Adrenal gland (tissue), 5 donors: ENCODE measurements around the gene TRMT1.

Experiments
- POLR2A ChIP-seq, 2 donors: fragments of 450-650 bp; IDR thresholded peaks; one replicate each; pipeline ENCODE4 v1.6.1; 2017; ENCODE audit warnings: antibody characterized with exemption in 2 of 2, mild to moderate bottlenecking in 2 of 2, moderate library complexity in 1 of 2
- TF ChIP-seq, protein P1 (sequence below), 6 experiments: fragments of 450-650 bp in 4 of 6; fragments of 200-600 bp in 2 of 6; sonication (generic) in 1 of 6; IDR thresholded peaks; 1 replicate in 5 of 6; 2 replicates in 1 of 6; pipeline versions ENCODE4 v1.5.1 to v1.8.0; 2016 to 2021; ENCODE audit warnings: antibody characterized with exemption in 6 of 6, mild to moderate bottlenecking in 2 of 6, moderate library complexity in 1 of 6
- donor health status: DM: no; HTN: no; CAD: no.

DNA sequence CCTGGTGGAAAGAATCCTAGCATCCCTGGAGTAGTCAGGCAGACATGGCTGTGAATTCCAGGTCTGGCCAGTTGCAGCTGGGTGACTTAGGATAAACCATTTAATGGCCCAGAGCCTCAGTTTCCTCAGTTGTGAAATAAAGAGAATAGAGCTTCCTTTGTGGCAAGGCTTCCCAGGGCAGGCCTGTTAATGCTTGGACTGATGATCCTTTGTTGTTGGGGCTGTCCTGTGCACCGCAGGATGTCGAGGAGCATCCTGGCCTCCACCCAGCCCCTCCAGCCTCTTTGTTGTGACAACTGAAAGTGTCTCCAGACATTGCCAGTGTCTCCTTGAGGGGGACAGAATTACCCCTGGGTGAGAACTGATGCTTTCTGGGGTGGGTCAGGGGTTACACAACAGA lies 30.2 kb downstream of the TRMT1 start:
- no peak for TF ChIP-seq POLR2A (IDR thresholded peaks at IDR 0.05)
- TF ChIP-seq, protein P1, sequence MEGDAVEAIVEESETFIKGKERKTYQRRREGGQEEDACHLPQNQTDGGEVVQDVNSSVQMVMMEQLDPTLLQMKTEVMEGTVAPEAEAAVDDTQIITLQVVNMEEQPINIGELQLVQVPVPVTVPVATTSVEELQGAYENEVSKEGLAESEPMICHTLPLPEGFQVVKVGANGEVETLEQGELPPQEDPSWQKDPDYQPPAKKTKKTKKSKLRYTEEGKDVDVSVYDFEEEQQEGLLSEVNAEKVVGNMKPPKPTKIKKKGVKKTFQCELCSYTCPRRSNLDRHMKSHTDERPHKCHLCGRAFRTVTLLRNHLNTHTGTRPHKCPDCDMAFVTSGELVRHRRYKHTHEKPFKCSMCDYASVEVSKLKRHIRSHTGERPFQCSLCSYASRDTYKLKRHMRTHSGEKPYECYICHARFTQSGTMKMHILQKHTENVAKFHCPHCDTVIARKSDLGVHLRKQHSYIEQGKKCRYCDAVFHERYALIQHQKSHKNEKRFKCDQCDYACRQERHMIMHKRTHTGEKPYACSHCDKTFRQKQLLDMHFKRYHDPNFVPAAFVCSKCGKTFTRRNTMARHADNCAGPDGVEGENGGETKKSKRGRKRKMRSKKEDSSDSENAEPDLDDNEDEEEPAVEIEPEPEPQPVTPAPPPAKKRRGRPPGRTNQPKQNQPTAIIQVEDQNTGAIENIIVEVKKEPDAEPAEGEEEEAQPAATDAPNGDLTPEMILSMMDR (IDR thresholded peaks at IDR 0.05) = no peak
